ENCODE data around the gene CATSPER3.

GRCh38 chr5:134939500-134939899 is 28.2 kb upstream of the CATSPER3 start:
- no peak for TF ChIP-seq CTCF (IDR thresholded peaks at IDR 0.05 in 4 of 5, conservative IDR thresholded peaks at IDR 0.05 in 1 of 5)
- no peak for TF ChIP-seq POLR2A (IDR thresholded peaks at IDR 0.05)

Measured in gastrocnemius medialis (tissue), 4 donors.